ENCODE data around the gene HIVEP2. TPM values are rescaled to one million over a fixed set of nuclear protein-coding genes. Genes with fewer than 3 reads are reported as not detected.

Gene HIVEP2
- total and polyA plus RNA-seq, 10 donors: 2.5 to 41.3 (median 30.3) TPM

GRCh38 chr6:142883011-142883410 is 62.0 kb downstream of the HIVEP2 start:
- WGBS, 5 donors: 88 to 95% (median 89%) methylated on average over 3 of the region's 3 CpGs
- Histone ChIP-seq H3K27me3 (replicated peaks in 1 of 7) (no peaks in the 10 kb centered on the region), H3K4me3 (no peak overlapping the region), H3K9me3 (peaks cover 0 to 1% (median 0%) of the 10 kb centered on the region in 8 donors), H3K4me1 (peaks cover 20 to 84% (median 46%) of the 10 kb centered on the region in 6 donors), H3K27ac (no peak overlapping the region), H3K36me3 (no peaks in the 10 kb centered on the region)
- intact Hi-C loops (cut with DNase I; ENCODE audit: low total_unique reads): no loop called here
- TF ChIP-seq POLR2AphosphoS5 (IDR thresholded peaks at IDR 0.05): no peak
- TF ChIP-seq POLR2A (IDR thresholded peaks at IDR 0.05): no peak
- TF ChIP-seq, protein P1, sequence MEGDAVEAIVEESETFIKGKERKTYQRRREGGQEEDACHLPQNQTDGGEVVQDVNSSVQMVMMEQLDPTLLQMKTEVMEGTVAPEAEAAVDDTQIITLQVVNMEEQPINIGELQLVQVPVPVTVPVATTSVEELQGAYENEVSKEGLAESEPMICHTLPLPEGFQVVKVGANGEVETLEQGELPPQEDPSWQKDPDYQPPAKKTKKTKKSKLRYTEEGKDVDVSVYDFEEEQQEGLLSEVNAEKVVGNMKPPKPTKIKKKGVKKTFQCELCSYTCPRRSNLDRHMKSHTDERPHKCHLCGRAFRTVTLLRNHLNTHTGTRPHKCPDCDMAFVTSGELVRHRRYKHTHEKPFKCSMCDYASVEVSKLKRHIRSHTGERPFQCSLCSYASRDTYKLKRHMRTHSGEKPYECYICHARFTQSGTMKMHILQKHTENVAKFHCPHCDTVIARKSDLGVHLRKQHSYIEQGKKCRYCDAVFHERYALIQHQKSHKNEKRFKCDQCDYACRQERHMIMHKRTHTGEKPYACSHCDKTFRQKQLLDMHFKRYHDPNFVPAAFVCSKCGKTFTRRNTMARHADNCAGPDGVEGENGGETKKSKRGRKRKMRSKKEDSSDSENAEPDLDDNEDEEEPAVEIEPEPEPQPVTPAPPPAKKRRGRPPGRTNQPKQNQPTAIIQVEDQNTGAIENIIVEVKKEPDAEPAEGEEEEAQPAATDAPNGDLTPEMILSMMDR (IDR thresholded peaks at IDR 0.05 in 8 of 11, conservative IDR thresholded peaks at IDR 0.05 in 3 of 11): no peak
- no peak for DNase-seq

DNA sequence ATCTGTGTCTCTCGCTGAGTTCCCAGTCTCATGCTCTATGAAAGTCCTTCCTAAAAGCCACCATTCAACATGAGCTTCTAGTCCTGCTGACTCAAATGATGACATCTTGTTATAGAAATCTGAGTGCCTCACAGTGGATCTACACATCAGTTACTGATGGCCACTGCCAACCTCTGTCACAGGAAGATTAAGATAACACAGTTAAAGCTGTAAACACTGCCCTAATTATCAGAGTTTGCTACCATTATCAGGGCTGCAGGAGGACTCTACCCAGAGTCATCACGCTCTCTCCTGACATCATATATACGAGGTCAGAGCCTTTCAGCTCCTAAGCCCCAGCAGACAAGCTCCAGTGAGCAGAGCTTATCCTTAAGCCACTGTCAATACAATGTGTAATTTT is 63.2 kb downstream of the HIVEP2 start:
- Histone ChIP-seq H3K36me3 (no peaks in the 10 kb centered on the region), H3K4me3 (no peak overlapping the region), H3K27me3 (replicated peaks in 1 of 7) (no peaks in the 10 kb centered on the region), H3K27ac (no peak overlapping the region), H3K4me1 (peaks cover 14 to 74% (median 36%) of the 10 kb centered on the region in 6 donors), H3K9me3 (peaks cover 0 to 8% (median 0%) of the 10 kb centered on the region in 8 donors)
- TF ChIP-seq, protein P1 (IDR thresholded peaks at IDR 0.05 in 8 of 11, conservative IDR thresholded peaks at IDR 0.05 in 3 of 11): no peak
- no peak for TF ChIP-seq POLR2A (IDR thresholded peaks at IDR 0.05)
- no peak for DNase-seq
- intact Hi-C loops (cut with DNase I; ENCODE audit: low total_unique reads): no loop called here
- 87 to 95% (median 94%) methylated on average over 3 of the region's 3 CpGs for WGBS, 5 donors

GRCh38 chr6:142881290-142881689 is 63.7 kb downstream of the HIVEP2 start:
- Histone ChIP-seq H3K4me1 (peaks cover 10 to 69% (median 31%) of the 10 kb centered on the region in 6 donors), H3K36me3 (no peaks in the 10 kb centered on the region), H3K27ac (no peak overlapping the region), H3K9me3 (peaks cover 0 to 8% (median 0%) of the 10 kb centered on the region in 8 donors), H3K27me3 (replicated peaks in 1 of 7) (no peaks in the 10 kb centered on the region), H3K4me3 (no peak overlapping the region)
- no peak for DNase-seq
- TF ChIP-seq POLR2AphosphoS5 (IDR thresholded peaks at IDR 0.05) (no peak), POLR2A (IDR thresholded peaks at IDR 0.05) (no peak)
- TF ChIP-seq, protein P1 (IDR thresholded peaks at IDR 0.05 in 8 of 11, conservative IDR thresholded peaks at IDR 0.05 in 3 of 11): no peak
- 92 to 93% (median 92%) methylated on average over 1 of the region's 1 CpG for WGBS, 5 donors
- intact Hi-C loops (cut with DNase I; ENCODE audit: low total_unique reads): no loop called here

DNA sequence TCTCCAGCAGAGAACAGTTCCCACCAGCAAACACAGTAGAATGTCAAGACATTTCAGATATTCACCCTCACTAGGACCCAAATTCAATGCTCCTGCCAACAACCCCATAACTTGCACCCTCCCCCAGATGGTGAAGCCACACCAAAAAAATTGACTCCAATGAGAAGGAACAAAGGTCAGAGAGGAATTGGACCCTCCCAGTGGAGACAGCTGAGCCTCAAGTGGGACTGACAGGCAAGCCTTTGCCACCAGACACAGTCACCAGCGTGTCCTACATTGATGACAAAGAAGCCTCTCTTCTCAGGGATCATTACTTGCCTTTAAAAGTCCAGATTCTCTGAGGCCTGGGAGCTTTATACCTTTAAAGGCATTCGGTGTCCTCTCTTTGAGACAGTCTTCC is 64.8 kb downstream of the HIVEP2 start:
- TF ChIP-seq POLR2A (IDR thresholded peaks at IDR 0.05): no peak
- no peak for TF ChIP-seq POLR2AphosphoS5 (IDR thresholded peaks at IDR 0.05)
- TF ChIP-seq, protein P1 (IDR thresholded peaks at IDR 0.05 in 8 of 11, conservative IDR thresholded peaks at IDR 0.05 in 3 of 11): no peak
- no peaks in the 10 kb centered on the region for H3K36me3 ChIP-seq
- H3K27ac ChIP-seq: no peak overlapping the region
- H3K4me3 ChIP-seq: no peak overlapping the region
- peaks cover 0 to 8% (median 0%) of the 10 kb centered on the region in 8 donors for H3K9me3 ChIP-seq
- 91 to 100% (median 94%) methylated on average over 2 of the region's 2 CpGs for WGBS, 5 donors
- intact Hi-C loops (cut with DNase I; ENCODE audit: low total_unique reads): no loop called here
- H3K27me3 ChIP-seq (replicated peaks in 1 of 7): no peaks in the 10 kb centered on the region
- DNase-seq: no peak
- H3K4me1 ChIP-seq: peaks cover 0 to 59% (median 21%) of the 10 kb centered on the region in 6 donors
